ENCODE results near the gene GABBR2.

The GABBR2 gene

DNA sequence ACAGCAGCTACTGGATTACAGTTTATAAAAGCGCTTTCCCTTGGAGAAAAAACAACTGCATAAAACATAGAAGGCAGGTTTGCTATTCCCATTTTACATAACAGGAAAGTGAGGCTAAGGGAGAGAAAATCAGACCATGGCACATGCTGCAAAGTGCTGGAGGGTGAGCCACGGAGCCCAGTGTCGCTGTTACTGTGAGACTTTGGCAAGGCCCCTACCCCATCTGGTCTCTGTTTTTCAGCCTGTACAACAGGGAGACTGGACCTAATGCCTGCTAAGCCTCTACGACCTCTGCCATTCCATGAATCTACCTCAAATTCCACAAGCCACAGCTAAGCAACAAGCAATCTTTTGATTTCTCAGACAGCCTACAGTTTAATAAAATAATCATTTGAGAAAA is 139.2 kb downstream of the GABBR2 start:
- no peak for DNase-seq (ENCODE audit: low spot score)

DNA sequence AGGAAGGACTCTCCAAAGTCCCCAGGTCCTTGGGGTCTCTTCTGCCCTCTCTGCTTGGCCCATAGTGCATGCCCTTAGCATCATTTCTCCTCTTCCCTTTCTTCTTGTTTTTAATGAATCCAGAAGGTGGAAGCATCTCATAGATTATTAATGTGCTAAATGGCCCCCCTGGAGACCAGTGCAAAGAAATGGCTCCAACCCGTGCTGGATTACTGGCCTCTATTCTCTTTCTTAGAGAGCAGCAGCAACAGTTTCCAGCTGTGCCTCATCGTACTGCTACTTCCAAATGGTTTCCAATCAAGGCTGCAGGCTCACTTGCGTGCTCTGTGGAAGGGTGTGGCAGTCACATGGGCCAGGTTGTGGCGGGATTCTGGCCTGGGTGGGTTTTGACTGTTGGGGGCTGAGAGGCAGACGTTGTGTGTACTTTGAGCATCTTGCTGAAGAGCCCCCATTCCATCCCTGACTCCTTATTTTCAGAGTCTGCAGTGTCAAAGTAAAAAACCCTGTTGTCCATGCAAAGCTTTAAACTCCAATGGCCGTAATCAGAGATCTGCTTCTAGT is 139.7 kb downstream of the GABBR2 start:
- DNase-seq (ENCODE audit: low spot score): no peak

GRCh38 chr9:98568234-98568908 is 140.4 kb downstream of the GABBR2 start:
- DNase-seq (ENCODE audit: low spot score): no peak

DNA sequence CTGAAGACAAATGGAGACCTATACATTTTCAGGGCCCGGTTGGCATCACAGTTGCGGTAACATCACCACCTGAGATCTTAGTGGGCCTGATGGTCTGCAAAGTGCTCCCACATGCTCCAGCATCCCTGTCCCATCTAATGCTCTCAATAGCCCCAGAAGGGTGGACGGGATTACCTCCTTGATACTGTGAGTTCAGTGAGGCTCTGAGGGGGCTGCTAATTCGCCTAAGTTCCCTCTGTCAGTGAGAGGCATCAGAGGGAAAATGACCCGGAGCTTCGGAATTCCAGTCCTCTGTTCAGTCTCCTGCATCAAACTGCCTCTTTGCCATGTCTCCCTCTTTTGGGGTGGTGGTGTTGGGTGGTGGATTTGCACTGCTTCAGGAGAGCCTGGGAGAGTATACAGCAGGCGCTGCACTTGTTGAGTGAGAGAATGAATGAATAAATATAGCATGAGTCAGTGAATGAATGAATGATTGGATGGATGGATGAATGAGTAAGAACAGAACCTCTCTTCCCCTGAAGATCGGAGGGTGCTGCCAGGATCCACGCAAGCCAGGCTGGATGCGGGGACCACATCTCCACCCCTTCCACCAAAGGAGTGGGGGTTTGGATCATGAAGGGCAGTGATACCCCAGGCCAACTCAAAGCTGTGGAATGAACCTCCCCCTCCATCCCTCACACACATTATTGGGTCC is 141.0 kb downstream of the GABBR2 start:
- no peak for DNase-seq (ENCODE audit: low spot score)

DNA sequence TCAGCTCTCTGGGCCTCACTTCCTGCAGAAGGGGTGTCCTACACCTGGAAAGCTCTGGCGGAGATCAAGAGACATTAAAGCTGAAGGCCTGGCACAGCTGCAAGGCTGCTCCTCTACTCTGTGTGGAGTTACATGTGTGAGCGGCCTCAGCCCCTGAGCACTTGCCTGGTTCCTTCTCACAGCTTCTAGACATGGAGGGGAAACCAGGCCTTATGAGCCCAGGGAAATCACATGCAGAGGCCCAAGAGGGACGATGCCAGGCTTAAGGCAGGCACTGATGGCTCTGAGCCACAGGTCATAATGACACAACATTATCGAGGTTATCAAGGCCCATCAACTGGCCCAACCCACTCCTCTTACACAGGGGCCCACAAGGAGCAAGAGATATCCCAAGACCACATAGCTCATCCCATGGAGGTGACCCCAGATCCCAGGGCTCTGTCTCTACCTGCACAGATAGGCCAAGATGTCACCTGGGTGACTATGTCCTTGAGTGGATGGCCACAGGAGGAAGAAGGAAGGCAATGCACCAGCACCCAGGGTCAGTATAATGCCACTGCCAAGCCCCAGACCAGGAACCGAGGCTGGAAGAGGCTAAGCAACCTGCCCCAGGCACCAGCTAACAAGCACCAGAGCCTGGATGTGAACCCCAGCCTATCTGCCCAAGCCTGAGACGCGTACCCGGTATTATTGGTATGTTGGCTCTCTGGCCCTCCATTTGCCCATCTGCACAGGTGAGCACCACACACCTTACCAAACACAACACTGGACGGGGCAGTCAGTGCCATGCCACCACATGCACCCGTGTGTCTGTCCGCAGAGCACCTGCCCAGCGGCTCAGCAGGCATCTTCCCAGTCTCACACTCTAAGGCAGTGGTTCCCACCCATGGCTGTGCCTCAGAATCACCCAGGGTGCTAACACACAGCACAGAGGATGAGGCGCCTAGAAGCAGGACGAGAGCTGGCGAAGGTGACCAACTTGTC is 143.3 kb downstream of the GABBR2 start:
- no peak for DNase-seq (ENCODE audit: low spot score)

GRCh38 chr9:98564714-98565113 is 144.0 kb downstream of the GABBR2 start:
- no peak for DNase-seq (ENCODE audit: low spot score)

DNA sequence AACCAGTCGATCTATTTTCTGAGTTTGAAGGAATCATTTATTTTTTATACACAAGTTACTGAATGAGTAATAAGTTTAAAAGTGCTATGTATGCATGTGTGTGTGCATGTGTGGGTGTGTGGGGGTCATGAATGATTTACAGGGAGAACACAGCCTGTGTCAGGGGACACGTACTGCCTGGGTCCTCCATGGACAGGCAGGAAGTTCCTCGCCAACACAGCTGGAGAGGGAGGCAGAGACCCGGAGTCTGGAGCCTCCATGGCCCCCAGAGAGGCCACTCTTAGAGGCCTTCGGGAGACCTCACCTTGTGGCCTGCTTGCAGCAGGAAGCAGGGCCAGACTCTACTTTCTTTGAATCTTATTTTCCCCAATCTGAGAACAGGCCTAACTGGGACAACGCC is 144.7 kb downstream of the GABBR2 start:
- no peak for DNase-seq (ENCODE audit: low spot score)

- no peak for DNase-seq (ENCODE audit: low spot score)
Observed at GRCh38 chr9:98563212-98563907, 145.4 kb downstream of the GABBR2 start.

DNA sequence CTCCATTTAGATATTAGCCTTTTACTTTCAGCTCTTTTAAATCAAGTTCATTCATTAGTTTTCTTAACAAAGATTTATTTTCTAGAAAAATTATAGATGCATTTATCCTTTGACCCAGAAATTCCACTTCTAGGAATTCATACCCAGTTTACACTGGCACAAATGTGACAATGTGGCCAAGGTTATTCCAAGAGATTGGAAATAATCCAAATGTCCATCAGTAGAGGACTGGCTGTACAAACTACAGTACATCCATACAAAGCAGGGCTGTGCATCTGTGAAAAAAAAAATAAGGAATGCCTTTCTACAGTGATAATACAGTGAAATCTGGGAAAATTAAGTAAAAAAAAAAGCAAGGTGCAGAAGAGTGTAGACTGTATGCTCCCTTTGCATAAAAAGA is 149.2 kb downstream of the GABBR2 start:
- DNase-seq (ENCODE audit: low spot score): no peak

- no peak for DNase-seq (ENCODE audit: low spot score)
Observed at GRCh38 chr9:98558575-98558974, 150.2 kb downstream of the GABBR2 start.

GRCh38 chr9:98556511-98556910 is 152.2 kb downstream of the GABBR2 start:
- DNase-seq (ENCODE audit: low spot score): no peak

DNA sequence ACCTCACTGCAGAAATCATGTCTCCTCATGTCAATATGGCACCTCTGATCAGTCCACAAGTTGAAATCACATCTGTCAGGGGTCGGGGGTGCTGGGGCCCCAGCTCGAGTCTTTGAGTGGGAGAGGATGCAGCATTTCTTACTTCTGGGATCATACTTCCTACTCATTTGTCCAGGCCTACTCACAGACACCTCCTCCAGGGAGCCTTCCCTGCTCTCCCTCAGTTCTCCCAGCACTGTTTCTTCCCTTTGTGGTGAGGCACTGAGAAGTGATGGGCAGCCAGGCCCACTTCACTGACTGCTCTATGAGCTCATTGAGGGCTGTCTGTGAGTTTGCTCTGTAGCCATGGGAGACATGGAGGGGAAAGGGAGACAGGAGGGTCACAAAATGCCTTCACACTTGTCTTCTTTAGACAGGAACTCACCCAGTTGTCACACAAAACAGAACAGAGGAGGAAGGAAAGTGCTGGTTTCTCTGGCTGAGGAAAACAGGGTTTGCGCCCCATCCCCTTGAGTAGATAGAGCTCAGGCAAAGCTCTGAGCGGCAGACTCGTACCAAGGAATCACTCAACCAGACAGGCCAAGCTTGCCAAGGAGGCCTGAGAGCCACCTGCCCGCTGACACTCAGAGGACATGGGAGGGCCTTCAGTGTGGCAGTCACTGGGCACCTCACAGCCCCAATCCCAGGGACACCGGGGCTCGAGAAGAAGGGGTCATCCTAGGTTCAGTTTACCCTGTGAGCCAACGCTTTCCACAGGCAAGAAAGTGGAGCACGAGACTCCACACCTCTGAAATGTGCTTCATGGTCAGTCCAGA is 152.9 kb downstream of the GABBR2 start:
- no peak for DNase-seq (ENCODE audit: low spot score)

DNA sequence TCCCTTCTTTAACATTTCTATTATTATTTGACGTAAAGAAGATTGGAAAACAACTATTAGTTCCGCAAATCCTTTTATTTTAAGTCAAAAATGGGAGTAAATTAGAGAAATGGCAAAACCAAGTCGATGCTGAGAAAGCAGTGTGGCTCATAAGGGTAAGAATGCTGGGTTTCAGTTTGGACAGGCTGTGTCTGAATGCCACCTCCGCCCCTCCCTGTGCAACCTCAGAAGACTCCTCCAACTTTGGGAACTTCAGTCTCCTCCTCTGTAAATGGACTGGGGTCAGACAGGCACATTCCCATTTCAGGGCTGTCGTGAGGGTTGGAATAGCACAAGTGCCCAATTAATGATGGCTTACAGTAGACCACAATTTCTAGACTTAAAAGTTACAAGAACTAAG is 154.0 kb downstream of the GABBR2 start:
- DNase-seq (ENCODE audit: low spot score): no peak

GRCh38 chr9:98552331-98552730 is 156.4 kb downstream of the GABBR2 start:
- DNase-seq (ENCODE audit: low spot score): no peak

GRCh38 chr9:98551511-98552286 is 157.0 kb downstream of the GABBR2 start:
- peak; percentile 76 for DNase-seq (ENCODE audit: low spot score)

- no peak for DNase-seq (ENCODE audit: low spot score)
Observed at GRCh38 chr9:98550206-98550820, 158.4 kb downstream of the GABBR2 start.

GRCh38 chr9:98549401-98549800 is 159.3 kb downstream of the GABBR2 start:
- no peak for DNase-seq (ENCODE audit: low spot score)

- no peak for DNase-seq (ENCODE audit: low spot score)
Observed at GRCh38 chr9:98547606-98548005, 161.1 kb downstream of the GABBR2 start.

DNA sequence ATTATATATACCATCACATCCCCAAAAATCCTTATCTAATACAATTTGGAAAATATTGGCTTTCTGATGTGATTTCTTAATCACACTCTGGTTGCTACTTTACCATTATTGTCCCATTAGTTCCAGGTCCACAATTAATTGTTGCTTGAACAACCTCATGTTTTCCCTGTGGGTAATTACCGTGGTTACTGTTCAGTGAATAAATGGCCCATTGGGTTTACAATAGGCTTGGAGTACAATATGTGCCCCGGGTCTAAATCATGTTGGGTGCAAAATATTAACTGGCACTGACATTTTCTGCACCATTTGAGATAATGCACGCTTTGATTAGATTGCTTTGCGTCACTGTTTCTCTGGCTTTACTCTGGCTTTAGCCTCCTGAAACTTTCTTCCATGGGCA is 163.7 kb downstream of the GABBR2 start:
- DNase-seq (ENCODE audit: low spot score): no peak
